Sigmoid colon (tissue), 4 donors: ENCODE results near the gene GEMIN7.
"Not testable (repeated sequence)": the region's sequence is repeated elsewhere in the genome, so short reads cannot be mapped to it uniquely, and the experiment has no call there.

Source experiments
- CTCF ChIP-seq, 4 experiments: fragments of 450-650 bp in 3 of 4; fragments of 200-600 bp in 1 of 4; IDR thresholded peaks; one replicate each; pipeline ENCODE4 v1.5.1; 2016 to 2019; ENCODE audit warnings: antibody characterized with exemption in 4 of 4, mild to moderate bottlenecking in 3 of 4, moderate library complexity in 2 of 4
- EP300 ChIP-seq, 4 donors: sonication (generic); formaldehyde crosslinking; IDR thresholded peaks; one replicate each; pipeline ENCODE4 v1.6.1; 2017; ENCODE audit warnings: antibody characterized with exemption in 4 of 4
- POLR2A ChIP-seq, 2 donors: fragments of 450-650 bp; IDR thresholded peaks; one replicate each; pipeline ENCODE4 v1.6.1; 2016; ENCODE audit warnings: antibody characterized with exemption in 2 of 2, mild to moderate bottlenecking in 2 of 2, moderate library complexity in 2 of 2
- POLR2AphosphoS5 ChIP-seq, 4 donors: sonication (generic); formaldehyde crosslinking; IDR thresholded peaks; one replicate each; pipeline ENCODE4 v1.6.1; 2017; ENCODE audit warnings: antibody characterized with exemption in 4 of 4

DNA sequence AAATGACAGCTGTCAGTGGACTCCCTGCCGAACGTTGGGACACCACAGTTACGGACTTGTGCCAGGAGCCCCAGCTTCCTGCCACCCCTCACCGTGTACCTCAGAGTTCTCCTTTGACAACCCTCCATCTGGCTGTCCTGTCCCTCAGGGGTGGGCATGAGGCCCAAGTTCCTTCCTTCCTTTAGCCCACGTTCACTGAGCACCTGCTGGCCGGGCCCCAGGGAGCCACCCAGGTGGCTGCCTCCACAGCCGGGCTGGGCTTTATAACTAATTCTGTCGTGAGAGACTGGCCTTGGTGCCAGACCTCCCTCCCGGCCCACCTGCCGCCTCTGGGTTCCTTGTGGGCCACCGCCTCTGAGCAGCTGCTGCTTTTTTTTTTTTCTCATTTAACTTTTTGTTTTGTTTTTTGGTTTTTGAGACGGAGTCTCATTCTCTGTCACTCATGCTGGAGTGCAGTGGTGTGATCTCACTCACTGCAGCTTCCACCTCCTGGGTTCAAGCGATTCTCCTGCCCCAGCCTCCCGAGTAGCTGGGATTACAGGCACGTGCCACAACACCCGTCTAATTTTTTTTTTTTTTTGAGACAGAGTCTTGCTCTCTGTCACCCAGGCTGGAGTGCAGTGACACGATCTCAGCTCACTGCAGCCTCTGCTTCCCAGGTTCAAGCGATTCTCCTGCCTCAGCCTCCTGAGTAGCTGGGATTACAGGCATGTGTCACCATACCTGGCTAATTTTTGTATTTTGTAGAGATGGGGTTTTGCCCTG, 39.7 kb downstream of the GEMIN7 start:
- not testable (repeated sequence) for TF ChIP-seq POLR2AphosphoS5, POLR2A, CTCF, EP300 (IDR thresholded peaks at IDR 0.05)
